Osteoblast (primary cell): ENCODE data around the gene PABPN1L. TPM values are rescaled to one million over a fixed set of nuclear protein-coding genes. Genes with fewer than 3 reads are reported as not detected.

Experiments used
- DNase-seq: peaks from one replicate; pipeline ENCODE4 v3.0.0; 2011; ENCODE audit warnings: low spot score, mixed read lengths; ENCODE audit not compliant: insufficient read length; ENCODE audit errors: missing footprints
- H2AFZ ChIP-seq: 2 replicates; pipeline ENCODE4 v1.6.0; 2011; ENCODE audit warnings: mild to moderate bottlenecking, low read length
- H3K27ac ChIP-seq: 2 replicates; pipeline ENCODE4 v1.5.1; 2011; ENCODE audit warnings: mild to moderate bottlenecking, low read depth, low read length, moderate library complexity
- H3K27me3 ChIP-seq: 2 replicates; pipeline ENCODE4 v1.6.0; 2012; ENCODE audit warnings: mild to moderate bottlenecking, control low read depth, inconsistent platforms, low read length, moderate library complexity; ENCODE audit not compliant: insufficient read depth
- H3K36me3 ChIP-seq: 2 replicates; pipeline ENCODE4 v1.5.1; 2011; ENCODE audit warnings: mild to moderate bottlenecking, low read length, control low read depth, moderate library complexity; ENCODE audit not compliant: insufficient read depth
- H3K4me1 ChIP-seq: 2 replicates; pipeline ENCODE4 v1.5.1; 2011; ENCODE audit warnings: mild to moderate bottlenecking, low read length, control low read depth, moderate library complexity; ENCODE audit not compliant: insufficient read depth
- H3K4me2 ChIP-seq: 2 replicates; pipeline ENCODE4 v1.6.0; 2011; ENCODE audit warnings: mild to moderate bottlenecking, low read length; ENCODE audit not compliant: insufficient read depth
- H3K4me3 ChIP-seq: fragments of 200-600 bp; sonication (generic); 3 replicates; pipeline ENCODE4 v1.5.1; 2012; ENCODE audit warnings: mild to moderate bottlenecking, low read length, inconsistent platforms; ENCODE audit not compliant: insufficient read depth
- H3K79me2 ChIP-seq: 2 replicates; pipeline ENCODE4 v1.6.0; 2012; ENCODE audit warnings: mild to moderate bottlenecking, low read length, control low read depth, inconsistent platforms; ENCODE audit not compliant: insufficient read depth
- H3K9me3 ChIP-seq: 2 replicates; pipeline ENCODE4 v1.5.1; 2011; ENCODE audit warnings: low read depth, low read length, control low read depth
- H4K20me1 ChIP-seq: 2 replicates; pipeline ENCODE4 v1.6.0; 2012; ENCODE audit warnings: mild to moderate bottlenecking, low read length, control low read depth; ENCODE audit not compliant: insufficient read depth
- CTCF ChIP-seq: IDR thresholded peaks from 2 replicates; pipeline ENCODE4 v1.5.1; 2011; ENCODE audit warnings: mild to moderate bottlenecking, low read depth, low read length, moderate library complexity; ENCODE audit errors: extremely low read depth
- total RNA-seq: library from RNA; depleted of rRNA; stranded (reverse); fragments of >200 nt; gene quantifications from 2 replicates; pipeline ENCODE4 v1.2.3, GENCODE V29; 2012

PABPN1L gene
- total RNA-seq, 1 donor, result not detected

- Histone ChIP-seq H3K79me2 (no peaks in the 10 kb centered on the region), H3K36me3 (no peaks in the 10 kb centered on the region), H3K27me3 (peaks cover 13% of the 10 kb centered on the region), H3K4me3 (no peak overlapping the region), H3K4me1 (no peaks in the 10 kb centered on the region), H3K27ac (no peak overlapping the region), H4K20me1 (no peaks in the 10 kb centered on the region), H2AFZ (no peak overlapping the region), H3K4me2 (no peak overlapping the region), H3K9me3 (no peaks in the 10 kb centered on the region)
- no peak for TF ChIP-seq CTCF
- DNase-seq, result no peak
Observed at GRCh38 chr16:88881675-88882357, 15.4 kb upstream of the PABPN1L start.

- H3K79me2 ChIP-seq, result no peaks in the 10 kb centered on the region
Observed at GRCh38 chr16:88881007-88881615, 14.7 kb upstream of the PABPN1L start.

GRCh38 chr16:88880226-88881006, 14.0 kb upstream of the PABPN1L start:
- DNase-seq, result no peak
- Histone ChIP-seq H3K27ac (no peak overlapping the region), H3K36me3 (no peaks in the 10 kb centered on the region), H3K4me2 (no peak overlapping the region), H3K4me3 (no peak overlapping the region), H2AFZ (no peak overlapping the region), H3K9me3 (no peaks in the 10 kb centered on the region), H3K27me3 (peaks cover 13% of the 10 kb centered on the region), H4K20me1 (no peaks in the 10 kb centered on the region), H3K79me2 (no peaks in the 10 kb centered on the region), H3K4me1 (no peaks in the 10 kb centered on the region)
- no peak for TF ChIP-seq CTCF

More at GRCh38 chr16:88881007-88881615, 14.7 kb upstream of the PABPN1L start:
- H3K9me3 ChIP-seq, result no peaks in the 10 kb centered on the region
- H3K27ac ChIP-seq, result no peak overlapping the region
- TF ChIP-seq CTCF, result no peak
- H2AFZ ChIP-seq, result no peak overlapping the region
- H3K4me1 ChIP-seq, result no peaks in the 10 kb centered on the region
- DNase-seq, result no peak
- H4K20me1 ChIP-seq, result no peaks in the 10 kb centered on the region
- no peak overlapping the region for H3K4me2 ChIP-seq
- peaks cover 13% of the 10 kb centered on the region for H3K27me3 ChIP-seq
- no peak overlapping the region for H3K4me3 ChIP-seq
- no peaks in the 10 kb centered on the region for H3K36me3 ChIP-seq

- peaks cover 14% of the 10 kb centered on the region for H3K27me3 ChIP-seq
- H3K79me2 ChIP-seq, result no peaks in the 10 kb centered on the region
- H3K27ac ChIP-seq, result no peak overlapping the region
- no peak overlapping the region for H3K4me3 ChIP-seq
- H3K4me2 ChIP-seq, result no peak overlapping the region
- no peak for TF ChIP-seq CTCF
- H3K9me3 ChIP-seq, result no peaks in the 10 kb centered on the region
- no peak for DNase-seq
- no peaks in the 10 kb centered on the region for H4K20me1 ChIP-seq
- no peaks in the 10 kb centered on the region for H3K36me3 ChIP-seq
- no peaks in the 10 kb centered on the region for H3K4me1 ChIP-seq
- H2AFZ ChIP-seq, result no peak overlapping the region
Observed at GRCh38 chr16:88879788-88880055, 13.3 kb upstream of the PABPN1L start.
